ENCODE results near the gene SUDS3.

- TF ChIP-seq POLR2A (IDR thresholded peaks at IDR 0.05) (no peak), EP300 (IDR thresholded peaks at IDR 0.05) (no peak), POLR2AphosphoS5 (IDR thresholded peaks at IDR 0.05) (no peak)
- TF ChIP-seq, protein P1, sequence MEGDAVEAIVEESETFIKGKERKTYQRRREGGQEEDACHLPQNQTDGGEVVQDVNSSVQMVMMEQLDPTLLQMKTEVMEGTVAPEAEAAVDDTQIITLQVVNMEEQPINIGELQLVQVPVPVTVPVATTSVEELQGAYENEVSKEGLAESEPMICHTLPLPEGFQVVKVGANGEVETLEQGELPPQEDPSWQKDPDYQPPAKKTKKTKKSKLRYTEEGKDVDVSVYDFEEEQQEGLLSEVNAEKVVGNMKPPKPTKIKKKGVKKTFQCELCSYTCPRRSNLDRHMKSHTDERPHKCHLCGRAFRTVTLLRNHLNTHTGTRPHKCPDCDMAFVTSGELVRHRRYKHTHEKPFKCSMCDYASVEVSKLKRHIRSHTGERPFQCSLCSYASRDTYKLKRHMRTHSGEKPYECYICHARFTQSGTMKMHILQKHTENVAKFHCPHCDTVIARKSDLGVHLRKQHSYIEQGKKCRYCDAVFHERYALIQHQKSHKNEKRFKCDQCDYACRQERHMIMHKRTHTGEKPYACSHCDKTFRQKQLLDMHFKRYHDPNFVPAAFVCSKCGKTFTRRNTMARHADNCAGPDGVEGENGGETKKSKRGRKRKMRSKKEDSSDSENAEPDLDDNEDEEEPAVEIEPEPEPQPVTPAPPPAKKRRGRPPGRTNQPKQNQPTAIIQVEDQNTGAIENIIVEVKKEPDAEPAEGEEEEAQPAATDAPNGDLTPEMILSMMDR (IDR thresholded peaks at IDR 0.05), result no peak
These were observed 89.4 kb downstream of the SUDS3 start for GRCh38 chr12:118465706-118466105.

Measured in suprapubic skin (tissue), 4 donors.